Stimulated activated CD8-positive, alpha-beta memory T cell treated with anti-CD3 and anti-CD28 coated beads, Interleukin-15, amount 100 ng/mL, for 4 hours (primary cell): ENCODE results near the gene CGNL1.

ENCODE experiments used
- DNase-seq, 2 donors: peaks; one replicate each; pipeline ENCODE4 v3.0.0-alpha.2; 2020; ENCODE audit warnings: low read depth in 2 of 2

CGNL1 gene

GRCh38 chr15:57496594-57496945, 120.3 kb downstream of the CGNL1 start:
- no peak for DNase-seq

- no peak for DNase-seq
Measured at GRCh38 chr15:57496946-57497869, 120.9 kb downstream of the CGNL1 start.

GRCh38 chr15:57500256-57500655, 124.0 kb downstream of the CGNL1 start:
- no peak for DNase-seq

- no peak for DNase-seq
Measured at GRCh38 chr15:57500979-57501576, 124.8 kb downstream of the CGNL1 start.

- DNase-seq, result no peak
Measured at GRCh38 chr15:57502116-57502515, 125.8 kb downstream of the CGNL1 start.

GRCh38 chr15:57503051-57503702, 126.9 kb downstream of the CGNL1 start:
- no peak for DNase-seq

DNA sequence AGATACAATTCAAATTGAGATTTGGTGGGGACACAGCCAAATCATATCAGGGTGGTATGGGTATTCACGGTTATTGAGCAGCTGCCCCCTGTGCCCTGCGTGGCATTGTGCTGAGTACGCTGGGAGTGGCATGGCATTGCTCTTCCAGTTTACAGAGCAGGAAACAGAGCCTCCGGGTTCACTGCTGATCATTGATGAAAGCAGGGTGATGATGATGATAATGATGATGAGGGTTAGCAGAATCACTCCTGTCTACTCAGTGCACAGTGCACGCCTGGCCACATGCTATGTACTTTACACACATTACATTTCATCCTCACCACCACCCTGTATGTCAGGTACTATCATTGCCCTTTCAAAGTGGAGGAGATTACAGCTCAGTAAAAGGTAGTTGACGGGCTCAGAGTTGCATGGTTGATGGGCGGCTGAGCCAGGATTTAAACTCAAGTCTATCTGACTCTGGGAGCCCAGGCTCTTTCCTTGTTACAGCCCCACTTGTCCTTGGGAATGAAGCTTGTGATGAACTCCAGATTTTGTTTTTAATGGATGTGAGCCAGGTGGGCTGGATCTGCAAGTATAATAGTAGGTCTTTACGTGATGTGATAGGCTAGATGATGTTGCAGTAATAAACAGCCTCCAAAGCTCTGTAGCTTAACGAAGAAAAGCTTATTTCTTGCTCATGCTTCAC, 127.8 kb downstream of the CGNL1 start:
- no peak for DNase-seq

DNA sequence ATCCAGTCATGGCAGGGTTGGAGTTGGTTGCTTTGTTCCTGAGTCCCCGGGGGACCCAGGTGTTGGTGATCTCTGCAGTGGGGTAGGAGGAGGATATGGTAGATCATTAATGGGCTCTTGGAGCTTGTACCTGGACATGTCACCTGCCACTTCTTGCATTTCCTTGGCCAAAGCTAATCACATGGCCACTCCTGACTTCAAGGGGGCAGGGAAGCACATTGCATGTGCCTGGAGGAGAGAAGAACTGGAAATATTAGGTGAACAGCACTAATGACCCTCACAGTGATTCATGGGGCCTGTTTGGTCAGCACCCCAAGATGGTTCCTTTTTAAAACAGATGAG, 128.3 kb downstream of the CGNL1 start:
- no peak for DNase-seq

DNA sequence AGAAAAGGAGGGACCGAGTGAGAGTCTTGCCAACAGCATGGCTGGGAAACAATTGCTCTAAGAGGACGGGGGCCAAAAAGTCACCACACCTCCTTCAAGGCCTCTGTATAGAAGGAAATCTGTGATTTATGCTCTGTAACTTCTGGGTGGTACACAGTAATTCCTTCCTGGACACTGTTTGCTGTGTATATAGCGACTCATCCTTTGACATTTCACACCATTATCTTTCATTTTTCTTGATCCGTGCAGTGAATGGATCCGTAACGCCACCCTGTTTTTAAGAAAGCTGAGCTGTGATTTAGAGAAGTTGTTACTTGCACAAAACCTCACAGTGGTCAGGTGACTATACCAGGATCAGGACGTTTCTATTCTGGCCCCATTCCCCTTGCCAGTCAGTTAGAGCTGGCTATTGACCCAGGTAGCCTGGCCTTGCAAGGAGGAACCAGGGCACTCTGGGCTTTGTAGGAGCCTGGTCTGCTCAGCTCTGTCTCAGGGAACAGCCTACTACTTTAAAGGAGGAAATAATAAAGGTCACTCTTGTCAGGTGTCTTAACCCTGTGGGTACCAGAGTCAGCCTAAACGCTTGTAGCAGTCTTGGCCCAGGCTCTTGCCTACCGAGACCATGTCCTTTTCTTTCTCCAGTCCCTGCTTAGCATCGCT, 128.9 kb downstream of the CGNL1 start:
- DNase-seq, result no peak

DNA sequence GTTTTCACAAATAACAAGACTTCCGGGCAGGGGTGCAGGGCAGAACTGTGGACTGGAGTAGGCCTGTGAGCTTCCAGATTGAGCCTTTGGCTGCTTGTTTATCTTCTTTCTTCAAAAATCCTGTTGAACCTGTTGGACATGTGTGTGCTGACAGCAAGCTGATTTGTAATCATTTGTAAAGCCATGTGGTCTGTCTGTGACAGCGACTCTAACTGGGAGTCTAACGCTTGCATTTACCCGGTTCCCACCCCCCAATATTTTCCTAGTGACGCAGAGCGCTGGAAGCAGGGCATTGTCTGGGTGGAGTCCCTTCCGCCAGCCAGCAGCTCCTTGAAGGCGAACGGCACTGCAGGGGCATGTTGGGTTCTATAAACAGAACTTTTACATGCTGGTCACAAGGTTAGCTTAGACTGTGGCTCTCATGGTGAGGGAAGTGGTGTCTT, 129.7 kb downstream of the CGNL1 start:
- DNase-seq, result no peak

GRCh38 chr15:57506422-57506821, 130.1 kb downstream of the CGNL1 start:
- no peak for DNase-seq

DNA sequence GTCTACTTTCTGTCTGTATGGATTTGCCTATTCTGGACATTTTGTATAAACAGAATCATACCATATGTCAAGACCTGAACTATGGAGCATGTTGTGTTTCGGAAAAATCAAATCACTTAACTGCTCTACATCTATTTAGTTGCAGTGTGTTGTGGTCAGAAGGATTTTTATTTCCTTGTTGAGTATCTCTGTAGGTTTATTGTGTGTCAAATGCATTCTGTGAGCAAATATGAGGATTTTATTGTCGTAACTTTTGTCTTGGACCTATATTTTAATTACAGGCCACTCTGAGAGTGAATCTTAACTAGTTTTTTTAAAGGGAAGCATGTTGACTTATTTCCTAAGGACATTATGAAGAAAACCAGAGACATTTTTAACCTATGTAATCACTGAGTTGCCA, 130.8 kb downstream of the CGNL1 start:
- DNase-seq, result no peak

DNA sequence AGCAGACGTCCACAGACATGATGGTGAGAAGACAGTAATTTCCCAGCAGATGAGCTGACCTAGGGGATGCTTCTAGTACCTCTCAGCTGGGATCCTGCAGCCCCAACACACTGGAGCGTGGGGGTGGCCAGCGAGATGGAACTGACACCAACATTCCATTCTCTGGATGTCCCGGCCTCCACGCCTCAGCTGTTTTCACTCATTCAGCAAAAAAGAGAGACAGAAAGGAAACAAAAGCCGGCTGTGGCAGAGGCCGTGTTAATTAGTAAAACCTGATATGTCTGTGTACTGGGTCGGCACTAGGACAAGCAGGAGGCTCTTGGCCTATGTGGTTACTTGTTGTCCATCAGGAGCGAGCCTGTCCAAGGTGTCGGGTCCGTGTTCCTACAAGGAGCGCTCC, 132.8 kb downstream of the CGNL1 start:
- no peak for DNase-seq

- DNase-seq, result no peak
Measured at GRCh38 chr15:57509965-57510364, 133.7 kb downstream of the CGNL1 start.

GRCh38 chr15:57510647-57511046, 134.3 kb downstream of the CGNL1 start:
- DNase-seq, result no peak

- DNase-seq, result no peak
Measured at GRCh38 chr15:57516327-57517029, 140.2 kb downstream of the CGNL1 start.

GRCh38 chr15:57517030-57517671, 140.8 kb downstream of the CGNL1 start:
- no peak for DNase-seq

DNA sequence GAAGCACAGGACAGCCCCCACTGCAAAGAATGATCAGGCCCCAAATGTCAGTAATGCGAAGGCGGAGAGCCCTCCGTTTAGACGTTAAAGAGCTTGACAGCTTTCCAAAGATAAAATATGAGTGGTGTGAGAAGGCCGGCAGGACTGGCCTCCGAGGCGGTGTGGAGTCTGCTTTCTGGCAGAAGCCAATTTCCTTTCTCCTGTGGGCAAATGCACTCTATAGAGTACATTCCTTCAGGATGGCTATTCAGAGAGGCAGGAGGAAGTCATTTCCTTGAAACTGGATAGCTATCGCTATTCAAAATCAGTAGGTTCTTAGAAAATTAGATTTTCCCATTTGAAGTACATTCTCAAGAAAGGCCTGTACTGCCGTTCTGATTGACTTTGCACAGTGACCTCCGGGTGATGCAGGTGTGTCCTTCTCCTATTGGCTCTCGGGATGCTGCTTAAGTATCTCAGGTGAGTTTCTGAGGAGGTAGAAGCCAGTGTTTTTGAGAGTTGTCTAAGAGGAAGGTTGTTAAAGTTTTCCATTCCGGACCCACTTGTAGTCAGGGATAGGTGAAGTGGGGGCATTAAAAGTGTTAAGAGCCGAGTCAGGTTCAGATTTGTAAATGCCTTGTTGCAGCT, 142.6 kb downstream of the CGNL1 start:
- DNase-seq, result no peak

DNA sequence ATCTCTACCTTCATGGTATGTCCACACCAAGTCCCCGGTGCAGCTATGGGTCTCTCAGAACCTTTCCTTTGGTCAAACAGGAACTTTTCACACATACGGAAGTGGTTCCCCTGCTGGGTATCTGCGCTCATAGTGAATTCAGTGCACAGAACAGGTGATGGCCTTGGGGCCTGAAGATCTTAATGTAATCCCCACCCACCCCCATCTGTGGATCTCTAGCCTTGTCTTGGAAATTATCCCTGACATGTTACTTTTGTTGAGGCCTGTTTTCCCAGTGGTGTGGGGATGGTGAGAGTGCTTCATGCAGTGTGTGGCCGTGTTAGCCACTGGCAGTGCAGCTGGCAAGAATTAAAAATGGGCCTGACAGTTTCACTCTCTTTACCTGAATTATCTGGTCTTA, 143.5 kb downstream of the CGNL1 start:
- no peak for DNase-seq

- no peak for DNase-seq
Measured at GRCh38 chr15:57521503-57521902, 145.2 kb downstream of the CGNL1 start.
